Epithelial cell of proximal tubule (primary cell): ENCODE measurements around the gene RILP. TPM values are rescaled to one million over a fixed set of nuclear protein-coding genes. Genes with fewer than 3 reads are reported as not detected.
"Not testable (repeated sequence)": the region's sequence is repeated elsewhere in the genome, so short reads cannot be mapped to it uniquely, and the experiment has no call there.

Experiments
- DNase-seq: peaks from one replicate; pipeline ENCODE4 v3.0.0-alpha.2; 2011; ENCODE audit warnings: low read depth
- H3K4me3 ChIP-seq: 2 replicates; pipeline ENCODE4 v1.5.1; 2011; ENCODE audit warnings: low read depth, mild to moderate bottlenecking, low read length
- CTCF ChIP-seq: conservative IDR thresholded peaks from 2 replicates; pipeline ENCODE4 v1.5.1; 2012; ENCODE audit warnings: low read depth, mild to moderate bottlenecking, low read length
- total RNA-seq: library from RNA; depleted of rRNA; stranded (reverse); fragments of >200 nt; gene quantifications from 2 replicates; pipeline ENCODE4 v1.2.3, GENCODE V29; 2015

RILP gene
- total RNA-seq, 1 donor from 2014 or later, result 21.4 TPM

GRCh38 chr17:1653735-1654134 lies 4.1 kb upstream of the RILP start:
- DNase-seq, result no peak
- no peak overlapping the region for H3K4me3 ChIP-seq
- no peak for TF ChIP-seq CTCF

GRCh38 chr17:1652794-1653193 lies 3.1 kb upstream of the RILP start:
- DNase-seq, H3K4me3 ChIP-seq: not testable (repeated sequence)

GRCh38 chr17:1651559-1651844 lies 1.8 kb upstream of the RILP start:
- TF ChIP-seq CTCF, result no peak
- H3K4me3 ChIP-seq, result no peak overlapping the region
- DNase-seq, result no peak

- H3K4me3 ChIP-seq, result no peak overlapping the region
- TF ChIP-seq CTCF, result no peak
- no peak for DNase-seq
Observed at GRCh38 chr17:1650731-1651558, 1.3 kb upstream of the RILP start.

GRCh38 chr17:1648963-1649843 lies 463 bp downstream of the RILP start:
- peak; percentile 71 for TF ChIP-seq CTCF
- peak overlapping the region; percentile 64 for H3K4me3 ChIP-seq
- DNase-seq, result no peak

- DNase-seq, result no peak
- H3K4me3 ChIP-seq, result peak overlapping the region; percentile 53
- no peak for TF ChIP-seq CTCF
Observed at GRCh38 chr17:1648173-1648962, 1.3 kb downstream of the RILP start.

- no peak for DNase-seq
- no peak overlapping the region for H3K4me3 ChIP-seq
- no peak for TF ChIP-seq CTCF
Observed at GRCh38 chr17:1647802-1648171, 1.9 kb downstream of the RILP start.
